Measurements from ENCODE around the gene RGMA.

DNA sequence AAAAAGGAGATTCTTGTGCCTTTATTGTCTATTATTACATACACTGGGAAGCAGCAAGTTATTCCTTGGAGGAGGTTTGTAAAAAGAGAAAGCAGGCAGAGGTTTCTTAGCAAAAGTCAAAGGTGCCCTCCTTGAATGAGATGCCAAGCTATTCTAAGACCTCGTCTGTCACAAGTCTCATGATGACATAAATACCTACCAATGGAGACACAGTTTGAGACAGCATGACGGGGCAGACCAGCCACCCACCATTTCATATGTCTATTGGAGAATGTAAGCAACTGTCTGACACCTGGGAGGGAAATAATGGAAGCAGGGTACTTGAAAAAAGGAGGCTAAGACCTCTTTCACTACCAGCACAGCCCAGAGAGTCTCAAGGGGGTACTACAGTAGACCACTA is 2.2 kb downstream of the RGMA start:
- TF ChIP-seq, protein P1, sequence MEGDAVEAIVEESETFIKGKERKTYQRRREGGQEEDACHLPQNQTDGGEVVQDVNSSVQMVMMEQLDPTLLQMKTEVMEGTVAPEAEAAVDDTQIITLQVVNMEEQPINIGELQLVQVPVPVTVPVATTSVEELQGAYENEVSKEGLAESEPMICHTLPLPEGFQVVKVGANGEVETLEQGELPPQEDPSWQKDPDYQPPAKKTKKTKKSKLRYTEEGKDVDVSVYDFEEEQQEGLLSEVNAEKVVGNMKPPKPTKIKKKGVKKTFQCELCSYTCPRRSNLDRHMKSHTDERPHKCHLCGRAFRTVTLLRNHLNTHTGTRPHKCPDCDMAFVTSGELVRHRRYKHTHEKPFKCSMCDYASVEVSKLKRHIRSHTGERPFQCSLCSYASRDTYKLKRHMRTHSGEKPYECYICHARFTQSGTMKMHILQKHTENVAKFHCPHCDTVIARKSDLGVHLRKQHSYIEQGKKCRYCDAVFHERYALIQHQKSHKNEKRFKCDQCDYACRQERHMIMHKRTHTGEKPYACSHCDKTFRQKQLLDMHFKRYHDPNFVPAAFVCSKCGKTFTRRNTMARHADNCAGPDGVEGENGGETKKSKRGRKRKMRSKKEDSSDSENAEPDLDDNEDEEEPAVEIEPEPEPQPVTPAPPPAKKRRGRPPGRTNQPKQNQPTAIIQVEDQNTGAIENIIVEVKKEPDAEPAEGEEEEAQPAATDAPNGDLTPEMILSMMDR (conservative IDR thresholded peaks at IDR 0.05; ENCODE audit: low read depth in 2 of 2): no peak
- TF ChIP-seq POLR2AphosphoS5 (IDR thresholded peaks at IDR 0.05; ENCODE audit: low read depth) (no peak), STAT1 (IDR thresholded peaks at IDR 0.05; ENCODE audit: unreplicated experiment) (no peak), EZH2 (IDR thresholded peaks at IDR 0.05; ENCODE audit: low read depth, unreplicated experiment) (no peak), ZNF331 (CRISPR knock-in tag; IDR thresholded peaks at IDR 0.05; ENCODE audit: low read depth) (no peak)

All from GM23338 (cell line).